Keratinocyte (primary cell): ENCODE results near the gene ITGB3. TPM values are rescaled to one million over a fixed set of nuclear protein-coding genes. Genes with fewer than 3 reads are reported as not detected.

Experiments used
- DNase-seq: peaks from one replicate; pipeline ENCODE4 v3.0.0-alpha.2; 2011; ENCODE audit warnings: low read depth, missing footprints, low spot score
- FAIRE-seq: peaks from 2 replicates; lab custom pipeline; 2011; peaks lifted over from hg19 to GRCh38; lab: Jason Lieb, UNC
- H2AFZ ChIP-seq: 2 replicates; pipeline ENCODE4 v1.6.0; 2012; ENCODE audit warnings: low read length, control low read depth, inconsistent platforms; ENCODE audit not compliant: control insufficient read depth
- H3K27ac ChIP-seq: 2 replicates; pipeline ENCODE4 v1.5.1; 2011; ENCODE audit warnings: low read length; ENCODE audit not compliant: control insufficient read depth, insufficient read depth
- H3K27me3 ChIP-seq: 3 replicates; pipeline ENCODE4 v1.6.0; 2011; ENCODE audit warnings: low read length; ENCODE audit not compliant: control insufficient read depth, insufficient read depth; ENCODE audit errors: extremely low read depth
- H3K36me3 ChIP-seq, 2 experiments: 2 replicates in 1 of 2; 3 replicates in 1 of 2; pipeline ENCODE4 v1.5.1; 2011; ENCODE audit warnings: low read length in 2 of 2, mild to moderate bottlenecking in 1 of 2; ENCODE audit not compliant: control insufficient read depth in 2 of 2, insufficient read depth in 2 of 2; ENCODE audit errors: extremely low read depth in 1 of 2
- H3K4me1 ChIP-seq: 3 replicates; pipeline ENCODE4 v1.5.1; 2011; ENCODE audit warnings: low read length; ENCODE audit not compliant: control insufficient read depth, insufficient read depth; ENCODE audit errors: extremely low read depth
- H3K4me2 ChIP-seq: 3 replicates; pipeline ENCODE4 v1.6.0; 2011; ENCODE audit warnings: low read depth, low read length; ENCODE audit not compliant: control insufficient read depth, insufficient read depth; ENCODE audit errors: extremely low read depth
- H3K4me3 ChIP-seq, 3 experiments: fragments of 200-600 bp in 1 of 3; sonication (generic) in 1 of 3; 2 replicates in 2 of 3; 3 replicates in 1 of 3; pipeline ENCODE4 v1.5.1; 2011 to 2016; ENCODE audit warnings: low read length in 3 of 3, mild to moderate bottlenecking in 3 of 3, control low read depth in 2 of 3, inconsistent platforms in 1 of 3, low read depth in 1 of 3, mixed read lengths in 1 of 3, mixed run types in 1 of 3, moderate library complexity in 1 of 3; ENCODE audit not compliant: control insufficient read depth in 2 of 3, insufficient read depth in 2 of 3; ENCODE audit errors: extremely low read depth in 1 of 3
- H3K79me2 ChIP-seq: 2 replicates; pipeline ENCODE4 v1.6.0; 2012; ENCODE audit warnings: low read length; ENCODE audit not compliant: control insufficient read depth, insufficient read depth
- H3K9ac ChIP-seq: 3 replicates; pipeline ENCODE4 v1.6.0; 2011; ENCODE audit warnings: low read length; ENCODE audit not compliant: control insufficient read depth, insufficient read depth; ENCODE audit errors: extremely low read depth
- H3K9me1 ChIP-seq: 3 replicates; pipeline ENCODE4 v1.6.0; 2011; ENCODE audit warnings: low read length; ENCODE audit not compliant: control insufficient read depth, insufficient read depth; ENCODE audit errors: extremely low read depth
- H3K9me3 ChIP-seq: 2 replicates; pipeline ENCODE4 v1.5.1; 2012; ENCODE audit warnings: low read depth, low read length; ENCODE audit not compliant: control insufficient read depth
- H4K20me1 ChIP-seq: 3 replicates; pipeline ENCODE4 v1.6.0; 2011; ENCODE audit warnings: low read length; ENCODE audit not compliant: control insufficient read depth, insufficient read depth; ENCODE audit errors: extremely low read depth
- EZH2 ChIP-seq: IDR thresholded peaks from one replicate; pipeline ENCODE4 v1.6.1; 2012; ENCODE audit warnings: inconsistent platforms, mild to moderate bottlenecking, low read length, moderate library complexity
- dilution Hi-C: fragments of 300-500 bp; cut with MboI; formaldehyde crosslinking; loops from one replicate; pipeline ENCODE4 v1.7.0; 2020; ENCODE audit warnings: low sequenced_read_pairs; ENCODE audit not compliant: extremely low pct_ligation_motif_present
- polyA plus RNA-seq, 5 experiments: library from polyadenylated mRNA; depleted of rRNA in 3 of 5; stranded (reverse) in 3 of 5; stranded (forward) in 1 of 5; unstranded in 1 of 5; fragments of >200 nt; gene quantifications; 1 replicate in 1 of 5; 2 replicates in 3 of 5; 3 replicates in 1 of 5; pipeline versions ENCODE4 v1.2.1 to v1.2.3, GENCODE V29; 2011 to 2012; ENCODE audit warnings: missing spikeins in 2 of 5, low read depth in 1 of 5, low replicate concordance in 1 of 5
- TF ChIP-seq, protein P1 (sequence below), 3 experiments: IDR thresholded peaks in 1 of 3; conservative IDR thresholded peaks in 1 of 3; optimal IDR thresholded peaks in 1 of 3; 2 replicates in 2 of 3; 3 replicates in 1 of 3; pipeline versions ENCODE3 to v1.5.1; 2011; ENCODE audit warnings: low read length in 3 of 3, mild to moderate bottlenecking in 3 of 3, moderate library complexity in 2 of 3, control low read depth in 1 of 3, inconsistent platforms in 1 of 3; ENCODE audit not compliant: insufficient read depth in 2 of 3; ENCODE audit errors: extremely low read depth in 1 of 3

Gene ITGB3
- polyA plus RNA-seq, 1 donor (not counting 4 experiments of a cell fraction or from before 2014, with no cell fraction given): not detected

DNA sequence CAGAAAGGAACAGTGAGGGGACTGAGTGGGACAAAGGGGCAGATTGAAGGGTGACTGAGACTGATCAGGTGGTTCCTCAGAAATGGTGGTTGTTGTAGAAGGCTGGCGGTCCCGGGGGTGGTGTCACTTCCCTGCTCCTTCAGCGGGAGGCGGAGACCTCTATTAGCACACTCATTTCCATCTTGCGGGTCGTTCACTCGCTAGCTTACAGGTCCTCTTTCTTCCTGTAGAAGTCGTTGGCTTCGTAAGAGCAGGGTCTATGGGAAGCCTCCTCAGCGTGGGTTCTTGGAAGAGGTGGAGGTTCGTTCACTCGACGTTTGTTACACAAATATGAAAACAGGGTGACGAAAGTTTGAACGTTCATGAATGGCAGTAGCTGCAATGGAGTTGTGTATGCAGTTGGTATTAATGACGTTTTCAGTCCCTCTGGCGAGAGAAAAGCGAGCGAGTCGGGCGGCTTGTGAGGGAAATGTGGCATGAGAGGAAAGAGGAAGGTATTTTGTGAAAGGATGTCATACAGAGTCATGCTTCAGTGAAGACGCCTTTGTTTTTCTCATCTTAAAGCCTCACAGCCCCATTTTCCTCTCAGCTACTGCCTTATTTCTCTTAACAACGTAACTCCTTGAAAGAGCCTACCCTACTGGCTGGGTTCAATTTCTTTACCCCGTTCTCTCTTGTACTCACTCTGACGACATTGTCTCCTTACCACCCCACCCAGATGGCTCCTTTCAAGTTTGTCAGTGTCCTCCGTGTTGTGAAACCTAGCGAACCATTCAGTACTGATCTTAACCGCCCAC is 70.8 kb downstream of the ITGB3 start:
- Histone ChIP-seq H3K9ac (peak overlapping the region; percentile 68), H3K27me3 (no peaks in the 10 kb centered on the region), H3K9me3 (no peaks in the 10 kb centered on the region), H4K20me1 (no peaks in the 10 kb centered on the region), H3K4me1 (peaks cover 4% of the 10 kb centered on the region), H3K27ac (no peak overlapping the region), H3K4me3 (peak overlapping the region; percentile 56 to 84 (median 69)), H3K36me3 (no peaks in the 10 kb centered on the region), H2AFZ (peak overlapping the region; percentile 98), H3K4me2 (peak overlapping the region; percentile 99), H3K79me2 (no peaks in the 10 kb centered on the region), H3K9me1 (no peaks in the 10 kb centered on the region)
- TF ChIP-seq EZH2: no peak
- TF ChIP-seq, protein P1, sequence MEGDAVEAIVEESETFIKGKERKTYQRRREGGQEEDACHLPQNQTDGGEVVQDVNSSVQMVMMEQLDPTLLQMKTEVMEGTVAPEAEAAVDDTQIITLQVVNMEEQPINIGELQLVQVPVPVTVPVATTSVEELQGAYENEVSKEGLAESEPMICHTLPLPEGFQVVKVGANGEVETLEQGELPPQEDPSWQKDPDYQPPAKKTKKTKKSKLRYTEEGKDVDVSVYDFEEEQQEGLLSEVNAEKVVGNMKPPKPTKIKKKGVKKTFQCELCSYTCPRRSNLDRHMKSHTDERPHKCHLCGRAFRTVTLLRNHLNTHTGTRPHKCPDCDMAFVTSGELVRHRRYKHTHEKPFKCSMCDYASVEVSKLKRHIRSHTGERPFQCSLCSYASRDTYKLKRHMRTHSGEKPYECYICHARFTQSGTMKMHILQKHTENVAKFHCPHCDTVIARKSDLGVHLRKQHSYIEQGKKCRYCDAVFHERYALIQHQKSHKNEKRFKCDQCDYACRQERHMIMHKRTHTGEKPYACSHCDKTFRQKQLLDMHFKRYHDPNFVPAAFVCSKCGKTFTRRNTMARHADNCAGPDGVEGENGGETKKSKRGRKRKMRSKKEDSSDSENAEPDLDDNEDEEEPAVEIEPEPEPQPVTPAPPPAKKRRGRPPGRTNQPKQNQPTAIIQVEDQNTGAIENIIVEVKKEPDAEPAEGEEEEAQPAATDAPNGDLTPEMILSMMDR (optimal IDR thresholded peaks at IDR 0.05 in 1 of 3, IDR thresholded peaks at IDR 0.05 in 1 of 3, conservative IDR thresholded peaks at IDR 0.05 in 1 of 3; ENCODE audit: extremely low read depth in 1 of 3, insufficient read depth in 2 of 3, low read length in 3 of 3): no peak
- dilution Hi-C loops: no loop called here
- DNase-seq (no peak), FAIRE-seq (no peak)

- no peak overlapping the region for H3K27ac ChIP-seq
- no peak overlapping the region for H3K4me3 ChIP-seq
- no peak for DNase-seq
- no peak overlapping the region for H2AFZ ChIP-seq
- no peaks in the 10 kb centered on the region for H3K27me3 ChIP-seq
- FAIRE-seq: no peak
- no peaks in the 10 kb centered on the region for H3K79me2 ChIP-seq
- no peaks in the 10 kb centered on the region for H3K9me3 ChIP-seq
- H3K4me1 ChIP-seq: peaks cover 4% of the 10 kb centered on the region
- H4K20me1 ChIP-seq: no peaks in the 10 kb centered on the region
- TF ChIP-seq EZH2: no peak
- TF ChIP-seq, protein P1 (optimal IDR thresholded peaks at IDR 0.05 in 1 of 3, IDR thresholded peaks at IDR 0.05 in 1 of 3, conservative IDR thresholded peaks at IDR 0.05 in 1 of 3; ENCODE audit: extremely low read depth in 1 of 3, insufficient read depth in 2 of 3, low read length in 3 of 3): no peak
- dilution Hi-C loops: no loop called here
- no peaks in the 10 kb centered on the region for H3K9me1 ChIP-seq
- no peaks in the 10 kb centered on the region for H3K36me3 ChIP-seq
- no peak overlapping the region for H3K9ac ChIP-seq
- no peak overlapping the region for H3K4me2 ChIP-seq
Observed at GRCh38 chr17:47325176-47325575, 71.5 kb downstream of the ITGB3 start.
